MM.1S (cell line): ENCODE results near the gene PRR5.

ENCODE experiments used
- EZH2 ChIP-seq: fragments of 300-600 bp; sonication (generic); optimal IDR thresholded peaks from 2 replicates; pipeline ENCODE3; 2017; ENCODE audit warnings: low read depth, mild to moderate bottlenecking, antibody characterized with exemption, low read length, mixed read lengths
- TF ChIP-seq, protein P1 (sequence below): fragments of 300-600 bp; sonication (generic); IDR thresholded peaks from 2 replicates; pipeline ENCODE4 v1.5.1; 2016; ENCODE audit warnings: antibody characterized with exemption, low read length, mixed read lengths

DNA sequence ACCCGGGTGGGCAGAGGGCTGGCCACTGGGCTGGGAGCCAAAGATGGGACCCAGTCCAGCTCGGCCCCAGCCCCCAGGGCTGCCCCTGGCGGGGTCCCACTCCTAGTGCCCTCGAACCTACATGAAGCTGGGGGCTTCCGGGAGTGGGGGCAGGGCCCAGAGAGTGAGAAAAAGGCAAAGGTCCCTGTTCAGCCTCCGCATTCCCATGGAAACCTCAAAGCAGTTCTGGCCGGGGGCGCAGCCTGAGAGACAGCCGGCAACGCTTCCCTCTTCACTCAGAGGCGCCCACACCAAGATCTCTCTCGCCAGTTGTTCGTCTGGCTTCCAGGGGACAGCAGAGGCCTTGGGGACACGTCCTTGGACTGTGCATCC lies 28.0 kb downstream of the PRR5 start:
- TF ChIP-seq, protein P1, sequence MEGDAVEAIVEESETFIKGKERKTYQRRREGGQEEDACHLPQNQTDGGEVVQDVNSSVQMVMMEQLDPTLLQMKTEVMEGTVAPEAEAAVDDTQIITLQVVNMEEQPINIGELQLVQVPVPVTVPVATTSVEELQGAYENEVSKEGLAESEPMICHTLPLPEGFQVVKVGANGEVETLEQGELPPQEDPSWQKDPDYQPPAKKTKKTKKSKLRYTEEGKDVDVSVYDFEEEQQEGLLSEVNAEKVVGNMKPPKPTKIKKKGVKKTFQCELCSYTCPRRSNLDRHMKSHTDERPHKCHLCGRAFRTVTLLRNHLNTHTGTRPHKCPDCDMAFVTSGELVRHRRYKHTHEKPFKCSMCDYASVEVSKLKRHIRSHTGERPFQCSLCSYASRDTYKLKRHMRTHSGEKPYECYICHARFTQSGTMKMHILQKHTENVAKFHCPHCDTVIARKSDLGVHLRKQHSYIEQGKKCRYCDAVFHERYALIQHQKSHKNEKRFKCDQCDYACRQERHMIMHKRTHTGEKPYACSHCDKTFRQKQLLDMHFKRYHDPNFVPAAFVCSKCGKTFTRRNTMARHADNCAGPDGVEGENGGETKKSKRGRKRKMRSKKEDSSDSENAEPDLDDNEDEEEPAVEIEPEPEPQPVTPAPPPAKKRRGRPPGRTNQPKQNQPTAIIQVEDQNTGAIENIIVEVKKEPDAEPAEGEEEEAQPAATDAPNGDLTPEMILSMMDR = no peak
- no peak for TF ChIP-seq EZH2
